ENCODE measurements around the gene HIP1.

- TF ChIP-seq, protein P1, sequence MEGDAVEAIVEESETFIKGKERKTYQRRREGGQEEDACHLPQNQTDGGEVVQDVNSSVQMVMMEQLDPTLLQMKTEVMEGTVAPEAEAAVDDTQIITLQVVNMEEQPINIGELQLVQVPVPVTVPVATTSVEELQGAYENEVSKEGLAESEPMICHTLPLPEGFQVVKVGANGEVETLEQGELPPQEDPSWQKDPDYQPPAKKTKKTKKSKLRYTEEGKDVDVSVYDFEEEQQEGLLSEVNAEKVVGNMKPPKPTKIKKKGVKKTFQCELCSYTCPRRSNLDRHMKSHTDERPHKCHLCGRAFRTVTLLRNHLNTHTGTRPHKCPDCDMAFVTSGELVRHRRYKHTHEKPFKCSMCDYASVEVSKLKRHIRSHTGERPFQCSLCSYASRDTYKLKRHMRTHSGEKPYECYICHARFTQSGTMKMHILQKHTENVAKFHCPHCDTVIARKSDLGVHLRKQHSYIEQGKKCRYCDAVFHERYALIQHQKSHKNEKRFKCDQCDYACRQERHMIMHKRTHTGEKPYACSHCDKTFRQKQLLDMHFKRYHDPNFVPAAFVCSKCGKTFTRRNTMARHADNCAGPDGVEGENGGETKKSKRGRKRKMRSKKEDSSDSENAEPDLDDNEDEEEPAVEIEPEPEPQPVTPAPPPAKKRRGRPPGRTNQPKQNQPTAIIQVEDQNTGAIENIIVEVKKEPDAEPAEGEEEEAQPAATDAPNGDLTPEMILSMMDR (IDR thresholded peaks at IDR 0.05) = no peak
- no peak for TF ChIP-seq SIN3A (IDR thresholded peaks at IDR 0.05; ENCODE audit: borderline replicate concordance, insufficient read depth, low read depth, low read length)
Observed at GRCh38 chr7:75616421-75617167, 122.1 kb downstream of the HIP1 start.
